ENCODE results near the gene GSX1. TPM values are rescaled to one million over a fixed set of nuclear protein-coding genes. Genes with fewer than 3 reads are reported as not detected.

The GSX1 gene
- total and polyA plus RNA-seq, 8 donors, result not detected

DNA sequence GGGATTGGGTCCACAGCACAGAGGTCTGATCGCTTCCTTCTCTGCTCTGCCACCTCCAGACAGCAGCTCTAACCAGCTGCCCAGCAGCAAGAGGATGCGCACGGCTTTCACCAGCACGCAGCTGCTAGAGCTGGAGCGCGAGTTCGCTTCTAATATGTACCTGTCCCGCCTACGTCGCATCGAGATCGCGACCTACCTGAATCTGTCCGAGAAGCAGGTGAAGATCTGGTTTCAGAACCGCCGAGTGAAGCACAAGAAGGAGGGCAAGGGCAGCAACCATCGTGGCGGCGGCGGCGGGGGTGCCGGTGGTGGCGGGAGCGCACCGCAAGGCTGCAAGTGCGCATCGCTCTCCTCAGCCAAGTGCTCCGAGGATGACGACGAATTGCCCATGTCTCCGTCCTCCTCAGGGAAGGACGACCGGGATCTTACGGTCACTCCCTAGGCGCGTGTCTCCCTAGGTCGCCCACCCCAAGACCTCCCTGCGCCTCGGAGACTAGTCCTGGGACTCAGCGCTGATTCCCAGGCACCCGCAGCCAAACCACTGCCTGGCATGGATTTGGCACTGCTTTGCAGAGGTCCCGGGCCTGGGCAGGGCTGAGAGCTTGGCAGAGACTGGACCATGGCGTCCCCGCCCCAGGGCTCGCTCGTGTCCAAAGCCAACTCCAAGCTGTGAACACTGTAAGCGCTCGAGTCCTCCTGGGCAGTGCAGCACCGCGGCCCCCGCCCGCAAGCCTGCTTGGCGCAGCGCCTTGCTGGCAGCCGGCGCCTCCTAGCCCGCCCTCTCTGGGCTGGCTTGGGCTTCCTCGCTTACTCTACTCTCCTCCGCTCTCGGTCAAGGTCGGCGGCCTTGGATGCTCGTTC lies 1.5 kb downstream of the GSX1 start:
- Histone ChIP-seq H3K9me3 (no peaks in the 10 kb centered on the region), H3K4me3 (no peak overlapping the region), H3K27me3 (peaks cover 6 to 84% (median 31%) of the 10 kb centered on the region in 4 donors), H3K4me1 (peaks cover 6 to 11% (median 6%) of the 10 kb centered on the region in 3 donors), H3K27ac (no peak overlapping the region), H3K36me3 (no peaks in the 10 kb centered on the region)
- intact Hi-C loops (cut with DNase I), result no loop called here
- FAIRE-seq (no peak), ATAC-seq (no peak), DNase-seq (no peak)
- TF ChIP-seq, protein P1, sequence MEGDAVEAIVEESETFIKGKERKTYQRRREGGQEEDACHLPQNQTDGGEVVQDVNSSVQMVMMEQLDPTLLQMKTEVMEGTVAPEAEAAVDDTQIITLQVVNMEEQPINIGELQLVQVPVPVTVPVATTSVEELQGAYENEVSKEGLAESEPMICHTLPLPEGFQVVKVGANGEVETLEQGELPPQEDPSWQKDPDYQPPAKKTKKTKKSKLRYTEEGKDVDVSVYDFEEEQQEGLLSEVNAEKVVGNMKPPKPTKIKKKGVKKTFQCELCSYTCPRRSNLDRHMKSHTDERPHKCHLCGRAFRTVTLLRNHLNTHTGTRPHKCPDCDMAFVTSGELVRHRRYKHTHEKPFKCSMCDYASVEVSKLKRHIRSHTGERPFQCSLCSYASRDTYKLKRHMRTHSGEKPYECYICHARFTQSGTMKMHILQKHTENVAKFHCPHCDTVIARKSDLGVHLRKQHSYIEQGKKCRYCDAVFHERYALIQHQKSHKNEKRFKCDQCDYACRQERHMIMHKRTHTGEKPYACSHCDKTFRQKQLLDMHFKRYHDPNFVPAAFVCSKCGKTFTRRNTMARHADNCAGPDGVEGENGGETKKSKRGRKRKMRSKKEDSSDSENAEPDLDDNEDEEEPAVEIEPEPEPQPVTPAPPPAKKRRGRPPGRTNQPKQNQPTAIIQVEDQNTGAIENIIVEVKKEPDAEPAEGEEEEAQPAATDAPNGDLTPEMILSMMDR (IDR thresholded peaks at IDR 0.05), result no peak
- WGBS, 2 donors, result 5 to 7% methylated on average over 63 of the region's 63 CpGs

GRCh38 chr13:27794368-27794691 lies 2.0 kb downstream of the GSX1 start:
- WGBS, 2 donors, result 7 to 8% methylated on average over 11 of the region's 11 CpGs
- H3K4me3 ChIP-seq, result no peak overlapping the region
- ATAC-seq (no peak), DNase-seq (no peak), FAIRE-seq (no peak)
- peaks cover 6 to 84% (median 31%) of the 10 kb centered on the region in 4 donors for H3K27me3 ChIP-seq
- H3K9me3 ChIP-seq, result no peaks in the 10 kb centered on the region
- TF ChIP-seq, protein P1 (IDR thresholded peaks at IDR 0.05), result no peak
- no peak overlapping the region for H3K27ac ChIP-seq
- intact Hi-C loops (cut with DNase I), result no loop called here
- H3K4me1 ChIP-seq, result peaks cover 6 to 11% (median 6%) of the 10 kb centered on the region in 3 donors
- H3K36me3 ChIP-seq, result no peaks in the 10 kb centered on the region

DNA sequence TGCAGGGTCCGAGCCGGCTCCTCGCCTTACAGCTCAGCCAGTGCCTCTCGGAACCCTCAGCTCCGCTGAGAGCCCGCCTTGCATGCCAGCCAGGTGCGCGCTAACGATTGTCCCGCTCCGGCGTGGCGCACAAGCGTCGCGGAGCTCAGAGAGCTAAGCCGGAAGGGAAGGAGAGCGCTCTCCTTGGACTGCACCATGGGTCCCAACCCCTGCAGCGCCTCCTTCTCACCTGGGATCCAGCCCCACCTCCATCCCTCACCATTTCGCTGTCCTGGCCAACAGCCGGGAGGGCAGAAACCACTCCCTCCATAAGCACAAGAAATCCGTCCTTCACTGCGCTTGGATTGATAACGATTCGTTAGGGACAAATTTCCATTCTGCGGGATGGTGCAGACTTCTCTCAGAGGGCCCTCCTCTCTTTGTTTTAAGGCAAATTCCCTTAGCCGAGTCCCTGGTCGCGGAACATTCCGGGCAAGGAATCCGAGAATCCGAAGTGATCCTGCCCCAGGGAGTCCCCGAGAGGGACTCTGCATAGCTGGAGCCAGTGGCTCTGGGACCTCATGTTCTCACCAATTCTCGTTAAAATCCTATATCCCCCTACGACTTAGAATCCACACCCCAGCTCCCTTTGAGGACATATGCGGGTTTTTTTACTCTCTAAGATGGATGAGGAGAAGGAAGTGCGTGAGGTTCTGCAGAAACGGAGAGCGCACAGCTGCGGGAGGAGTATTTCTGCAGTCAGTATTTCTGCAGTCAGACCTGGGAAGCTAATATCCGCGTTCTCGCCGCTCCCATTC lies 2.8 kb downstream of the GSX1 start:
- WGBS, 2 donors, result 6 to 7% methylated on average over 44 of the region's 44 CpGs

DNA sequence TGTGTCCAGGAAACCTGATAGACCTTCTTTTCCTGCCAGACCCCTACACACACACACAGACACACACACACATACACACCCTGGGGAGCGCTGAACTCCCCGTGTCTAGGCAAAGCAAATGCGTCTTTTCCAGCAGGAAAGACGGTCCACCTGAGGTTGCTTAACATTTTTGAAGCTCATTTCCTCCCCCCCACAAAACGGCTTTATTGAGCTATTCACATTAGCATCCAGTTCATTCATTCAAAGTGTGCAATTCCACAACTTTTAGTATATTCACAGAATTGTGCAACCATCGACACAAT lies 3.4 kb downstream of the GSX1 start:
- no peaks in the 10 kb centered on the region for H3K36me3 ChIP-seq
- no peak for DNase-seq
- no peak for FAIRE-seq
- no peak overlapping the region for H3K27ac ChIP-seq
- peaks cover 6 to 78% (median 29%) of the 10 kb centered on the region in 4 donors for H3K27me3 ChIP-seq
- H3K9me3 ChIP-seq, result no peaks in the 10 kb centered on the region
- 7 to 10% methylated on average over 6 of the region's 6 CpGs for WGBS, 2 donors
- intact Hi-C loops (cut with DNase I), result no loop called here
- no peak for ATAC-seq
- H3K4me1 ChIP-seq, result peaks cover 6 to 9% (median 6%) of the 10 kb centered on the region in 3 donors
- TF ChIP-seq, protein P1 (IDR thresholded peaks at IDR 0.05), result no peak
- no peak overlapping the region for H3K4me3 ChIP-seq

More for the DNA sequence above, 2.8 kb downstream of the GSX1 start:
- Histone ChIP-seq H3K9me3 (no peaks in the 10 kb centered on the region), H3K36me3 (no peaks in the 10 kb centered on the region), H3K4me1 (peaks cover 6 to 11% (median 6%) of the 10 kb centered on the region in 3 donors), H3K27ac (no peak overlapping the region), H3K4me3 (no peak overlapping the region), H3K27me3 (peaks cover 6 to 81% (median 30%) of the 10 kb centered on the region in 4 donors)
- no peak for DNase-seq
- TF ChIP-seq, protein P1 (IDR thresholded peaks at IDR 0.05), result no peak
- intact Hi-C loops (cut with DNase I), result no loop called here
- FAIRE-seq, result no peak
- ATAC-seq, result no peak
